Kidney epithelial cell (primary cell): ENCODE results near the gene FAM124A. TPM values are rescaled to one million over a fixed set of nuclear protein-coding genes. Genes with fewer than 3 reads are reported as not detected.

ENCODE experiments used
- DNase-seq: peaks from one replicate; pipeline ENCODE4 v3.0.0-alpha.2; 2010; ENCODE audit warnings: low read depth
- H3K27me3 ChIP-seq: 2 replicates; pipeline ENCODE4 v1.6.0; 2011; ENCODE audit warnings: low read length; ENCODE audit not compliant: control insufficient read depth, insufficient read depth
- H3K36me3 ChIP-seq: 2 replicates; pipeline ENCODE4 v1.5.1; 2011; ENCODE audit warnings: low read length; ENCODE audit not compliant: control insufficient read depth, insufficient read depth
- H3K4me3 ChIP-seq: 2 replicates; pipeline ENCODE4 v1.5.1; 2011; ENCODE audit warnings: low read depth, mild to moderate bottlenecking, control low read depth, low read length
- CTCF ChIP-seq: IDR thresholded peaks from 2 replicates; pipeline ENCODE4 v1.5.1; 2011; ENCODE audit warnings: mild to moderate bottlenecking, moderate library complexity, low read length, control low read depth, inconsistent platforms; ENCODE audit not compliant: insufficient read depth, poor library complexity, severe bottlenecking
- total RNA-seq: library from RNA; depleted of rRNA; stranded (reverse); fragments of >200 nt; gene quantifications from 2 replicates; pipeline ENCODE4 v1.2.3, GENCODE V29; 2015

The FAM124A gene
- total RNA-seq, 1 donor from 2014 or later, result 1.2 TPM

GRCh38 chr13:51266642-51267041, 44.4 kb downstream of the FAM124A start:
- Histone ChIP-seq H3K4me3 (no peak overlapping the region), H3K36me3 (no peaks in the 10 kb centered on the region), H3K27me3 (no peaks in the 10 kb centered on the region)
- no peak for TF ChIP-seq CTCF
- DNase-seq, result no peak

GRCh38 chr13:51267622-51268021, 45.4 kb downstream of the FAM124A start:
- no peak for DNase-seq
- Histone ChIP-seq H3K4me3 (no peak overlapping the region), H3K36me3 (no peaks in the 10 kb centered on the region), H3K27me3 (no peaks in the 10 kb centered on the region)
- no peak for TF ChIP-seq CTCF

GRCh38 chr13:51269039-51269438, 46.8 kb downstream of the FAM124A start:
- no peak for DNase-seq

GRCh38 chr13:51270623-51271415, 48.6 kb downstream of the FAM124A start:
- Histone ChIP-seq H3K27me3 (no peaks in the 10 kb centered on the region), H3K4me3 (no peak overlapping the region), H3K36me3 (no peaks in the 10 kb centered on the region)
- no peak for TF ChIP-seq CTCF
- DNase-seq, result no peak

More at GRCh38 chr13:51269039-51269438, 46.8 kb downstream of the FAM124A start:
- no peaks in the 10 kb centered on the region for H3K36me3 ChIP-seq
- TF ChIP-seq CTCF, result no peak
- no peaks in the 10 kb centered on the region for H3K27me3 ChIP-seq
- H3K4me3 ChIP-seq, result no peak overlapping the region

GRCh38 chr13:51271528-51272085, 49.4 kb downstream of the FAM124A start:
- Histone ChIP-seq H3K4me3 (no peak overlapping the region), H3K36me3 (no peaks in the 10 kb centered on the region), H3K27me3 (no peaks in the 10 kb centered on the region)
- DNase-seq, result no peak
- no peak for TF ChIP-seq CTCF

GRCh38 chr13:51275101-51275500, 52.9 kb downstream of the FAM124A start:
- no peak for TF ChIP-seq CTCF
- Histone ChIP-seq H3K36me3 (no peaks in the 10 kb centered on the region), H3K4me3 (no peak overlapping the region), H3K27me3 (no peaks in the 10 kb centered on the region)
- no peak for DNase-seq
